ENCODE results near the gene DEPDC4. TPM values are rescaled to one million over a fixed set of nuclear protein-coding genes. Genes with fewer than 3 reads are reported as not detected.
"Not testable (repeated sequence)": the region's sequence is repeated elsewhere in the genome, so short reads cannot be mapped to it uniquely, and the experiment has no call there.

The DEPDC4 gene
- total RNA-seq, 1 experiment from 2014 or later, result 1.4 TPM

DNA sequence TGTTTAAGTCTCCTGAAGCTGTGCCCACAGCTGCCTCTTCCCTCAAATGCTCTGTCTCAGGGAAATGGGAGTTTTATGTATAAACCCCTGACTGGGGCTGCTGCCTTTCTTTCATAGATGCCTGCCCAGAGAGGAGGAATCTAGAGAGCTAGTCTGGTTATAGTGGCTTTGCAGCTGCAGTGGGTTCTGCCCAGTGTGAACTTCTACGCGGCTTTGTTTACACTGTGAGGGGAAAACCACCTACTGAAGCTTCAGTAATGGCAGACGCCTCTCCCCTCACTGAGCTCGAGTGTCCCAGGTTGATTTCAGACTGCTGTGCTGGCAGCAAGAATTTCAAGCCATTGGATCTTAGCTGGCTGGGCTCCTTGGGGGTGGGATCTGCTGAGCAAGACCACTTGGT lies 37.0 kb upstream of the DEPDC4 start:
- TF ChIP-seq, protein P1, sequence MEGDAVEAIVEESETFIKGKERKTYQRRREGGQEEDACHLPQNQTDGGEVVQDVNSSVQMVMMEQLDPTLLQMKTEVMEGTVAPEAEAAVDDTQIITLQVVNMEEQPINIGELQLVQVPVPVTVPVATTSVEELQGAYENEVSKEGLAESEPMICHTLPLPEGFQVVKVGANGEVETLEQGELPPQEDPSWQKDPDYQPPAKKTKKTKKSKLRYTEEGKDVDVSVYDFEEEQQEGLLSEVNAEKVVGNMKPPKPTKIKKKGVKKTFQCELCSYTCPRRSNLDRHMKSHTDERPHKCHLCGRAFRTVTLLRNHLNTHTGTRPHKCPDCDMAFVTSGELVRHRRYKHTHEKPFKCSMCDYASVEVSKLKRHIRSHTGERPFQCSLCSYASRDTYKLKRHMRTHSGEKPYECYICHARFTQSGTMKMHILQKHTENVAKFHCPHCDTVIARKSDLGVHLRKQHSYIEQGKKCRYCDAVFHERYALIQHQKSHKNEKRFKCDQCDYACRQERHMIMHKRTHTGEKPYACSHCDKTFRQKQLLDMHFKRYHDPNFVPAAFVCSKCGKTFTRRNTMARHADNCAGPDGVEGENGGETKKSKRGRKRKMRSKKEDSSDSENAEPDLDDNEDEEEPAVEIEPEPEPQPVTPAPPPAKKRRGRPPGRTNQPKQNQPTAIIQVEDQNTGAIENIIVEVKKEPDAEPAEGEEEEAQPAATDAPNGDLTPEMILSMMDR (IDR thresholded peaks at IDR 0.05; ENCODE audit: unreplicated experiment), result no peak
- intact Hi-C loops (cut with micrococcal nuclease), result no loop called here
- H3K27me3 Mint-ChIP-seq (ENCODE audit: insufficient read depth, unreplicated experiment), result no peaks in the 10 kb centered on the region
- BruUV-seq (replicated peaks), result no TSS peak
- no peaks in the 10 kb centered on the region for H3K4me1 Mint-ChIP-seq (ENCODE audit: insufficient read depth, unreplicated experiment)
- POLR2A ChIA-PET, result no interaction called here
- H3K9me3 Mint-ChIP-seq (ENCODE audit: unreplicated experiment), result peaks cover 34% of the 10 kb centered on the region
- CTCF ChIA-PET, result interaction anchor here (0.7 to 1.2 kb wide), 3 partner anchors 18 to 70 kb away, joined by 3 to 5 read pairs (median 4); no protein-coding TSS in a partner anchor
- DNase-seq (ENCODE audit: unreplicated experiment), result no peak
- H3K36me3 Mint-ChIP-seq (ENCODE audit: insufficient read depth, unreplicated experiment), result peaks cover 55% of the 10 kb centered on the region
- H3K4me3 Mint-ChIP-seq (ENCODE audit: unreplicated experiment), result no peak overlapping the region
- H3K27ac Mint-ChIP-seq (ENCODE audit: low read depth, unreplicated experiment), result no peak overlapping the region

DNA sequence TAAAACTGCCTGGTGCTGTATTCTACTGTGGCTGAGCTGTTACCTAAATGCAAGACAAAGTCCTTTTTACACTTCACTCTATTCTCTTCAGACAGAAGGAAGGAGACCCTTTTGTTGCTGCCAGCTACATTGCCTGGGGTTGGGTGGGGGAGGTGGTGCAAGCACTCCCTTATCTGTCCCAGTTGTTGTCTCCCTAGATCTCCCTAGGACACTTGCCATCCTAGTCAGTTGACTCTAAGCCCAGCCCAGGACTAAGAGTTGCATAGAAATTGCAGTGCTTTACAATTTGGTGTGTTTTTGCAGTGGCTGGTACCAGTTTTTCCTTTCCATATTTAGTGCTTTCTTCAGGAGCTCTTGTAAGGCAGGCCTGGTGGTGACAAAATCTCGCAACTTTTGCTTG lies 35.2 kb upstream of the DEPDC4 start:
- POLR2A ChIA-PET, result no interaction called here
- DNase-seq (ENCODE audit: unreplicated experiment), result no peak
- peaks cover 66% of the 10 kb centered on the region for H3K36me3 Mint-ChIP-seq (ENCODE audit: insufficient read depth, unreplicated experiment)
- no peaks in the 10 kb centered on the region for H3K4me1 Mint-ChIP-seq (ENCODE audit: insufficient read depth, unreplicated experiment)
- H3K27me3 Mint-ChIP-seq (ENCODE audit: insufficient read depth, unreplicated experiment), result no peaks in the 10 kb centered on the region
- intact Hi-C loops (cut with micrococcal nuclease), result no loop called here
- no TSS peak for BruUV-seq (replicated peaks)
- no peak overlapping the region for H3K4me3 Mint-ChIP-seq (ENCODE audit: unreplicated experiment)
- peaks cover 34% of the 10 kb centered on the region for H3K9me3 Mint-ChIP-seq (ENCODE audit: unreplicated experiment)
- CTCF ChIA-PET, result interaction anchor here (0.5 to 1.1 kb wide), 2 partner anchors 265 to 300 kb away, joined by 3 read pairs; no protein-coding TSS in a partner anchor
- no peak overlapping the region for H3K27ac Mint-ChIP-seq (ENCODE audit: low read depth, unreplicated experiment)
- TF ChIP-seq, protein P1 (IDR thresholded peaks at IDR 0.05; ENCODE audit: unreplicated experiment), result no peak

DNA sequence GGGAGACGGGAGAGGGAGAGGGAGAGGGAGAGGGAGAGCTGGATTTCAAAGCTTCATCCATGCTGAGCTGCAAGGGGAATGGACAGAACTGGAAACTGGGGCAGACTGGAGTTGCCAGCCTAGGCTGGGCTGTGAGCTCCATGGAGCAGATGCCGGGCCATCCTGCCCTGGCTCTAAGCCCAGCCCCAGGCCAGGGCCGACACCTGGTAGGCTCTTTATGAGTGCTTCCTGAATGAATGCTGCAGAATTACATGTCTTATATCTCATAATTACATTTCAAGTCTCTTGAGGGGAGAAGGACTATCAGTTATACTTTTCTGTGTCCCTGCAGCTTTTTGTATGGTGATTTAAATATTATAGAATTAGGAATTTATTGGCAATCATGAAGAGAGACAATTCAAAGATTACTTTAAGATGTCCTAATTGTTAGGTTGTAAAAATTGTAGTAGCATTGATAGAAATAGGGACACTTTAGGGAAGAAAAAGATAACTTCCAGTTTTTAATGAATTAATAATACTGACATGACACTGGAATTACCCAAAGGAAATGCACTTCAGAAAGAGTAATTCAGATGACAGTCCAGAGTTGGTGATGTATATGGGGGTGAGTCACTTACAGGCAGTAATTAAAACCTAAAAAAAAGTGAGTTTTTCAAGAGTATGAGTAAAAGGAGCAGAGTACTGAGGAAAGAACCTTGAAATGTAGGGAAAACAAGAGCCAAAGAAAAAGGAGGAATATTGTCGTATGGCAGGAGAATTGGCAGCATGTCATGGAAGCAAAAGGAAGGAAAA lies 29.1 kb upstream of the DEPDC4 start:
- no peak overlapping the region for H3K4me3 Mint-ChIP-seq (ENCODE audit: unreplicated experiment)
- TF ChIP-seq, protein P1 (IDR thresholded peaks at IDR 0.05; ENCODE audit: unreplicated experiment), result no peak
- peaks cover 9% of the 10 kb centered on the region for H3K4me1 Mint-ChIP-seq (ENCODE audit: insufficient read depth, unreplicated experiment)
- H3K9me3 Mint-ChIP-seq (ENCODE audit: unreplicated experiment), result peaks cover 6% of the 10 kb centered on the region
- peak overlapping the region; percentile 8 for H3K27ac Mint-ChIP-seq (ENCODE audit: low read depth, unreplicated experiment)
- no TSS peak for BruUV-seq (replicated peaks)
- DNase-seq (ENCODE audit: unreplicated experiment), result no peak
- H3K27me3 Mint-ChIP-seq (ENCODE audit: insufficient read depth, unreplicated experiment), result no peaks in the 10 kb centered on the region
- CTCF ChIA-PET, result no interaction called here
- intact Hi-C loops (cut with micrococcal nuclease), result no loop called here
- H3K36me3 Mint-ChIP-seq (ENCODE audit: insufficient read depth, unreplicated experiment), result peaks cover 29% of the 10 kb centered on the region
- POLR2A ChIA-PET, result no interaction called here

DNA sequence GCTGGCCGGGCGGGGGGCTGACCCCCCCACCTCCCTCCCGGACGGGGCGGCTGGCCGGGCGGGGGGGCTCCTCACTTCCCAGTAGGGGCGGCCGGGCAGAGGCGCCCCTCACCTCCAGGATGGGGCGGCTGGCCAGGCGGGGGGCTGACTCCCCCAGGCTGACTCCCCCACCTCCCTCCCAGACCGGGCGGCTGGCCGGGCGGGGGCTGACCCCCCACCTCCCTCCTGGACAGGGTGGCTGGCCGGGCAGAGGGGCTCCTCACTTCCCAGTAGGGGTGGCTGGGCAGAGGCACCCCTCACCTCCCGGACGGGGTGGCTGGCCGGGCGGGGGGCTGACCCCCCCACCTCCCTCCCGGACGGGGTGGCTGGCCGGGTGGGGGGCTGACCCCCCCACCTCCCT lies 27.5 kb upstream of the DEPDC4 start:
- intact Hi-C loops (cut with micrococcal nuclease); H3K9me3 Mint-ChIP-seq (ENCODE audit: unreplicated experiment); H3K27ac Mint-ChIP-seq (ENCODE audit: low read depth, unreplicated experiment); H3K4me1 Mint-ChIP-seq (ENCODE audit: insufficient read depth, unreplicated experiment); CTCF ChIA-PET; H3K27me3 Mint-ChIP-seq (ENCODE audit: insufficient read depth, unreplicated experiment); POLR2A ChIA-PET; BruUV-seq (replicated peaks); DNase-seq (ENCODE audit: unreplicated experiment); H3K4me3 Mint-ChIP-seq (ENCODE audit: unreplicated experiment): not testable (repeated sequence)
- H3K36me3 Mint-ChIP-seq (ENCODE audit: insufficient read depth, unreplicated experiment), result peaks cover 16% of the 10 kb centered on the region

Data from MCF 10A (cell line).